Activated T-helper 1 cell treated with anti-CD3 and anti-CD28 coated beads, Interleukin-2, amount 50 U/mL, for 16 hours (primary cell): ENCODE data around the gene FMNL3.

Experiments
- DNase-seq, 2 donors: peaks; one replicate each; pipeline ENCODE4 v3.0.0-alpha.2; 2020; ENCODE audit warnings: low read depth in 1 of 2, low spot score in 1 of 2

The FMNL3 gene

DNA sequence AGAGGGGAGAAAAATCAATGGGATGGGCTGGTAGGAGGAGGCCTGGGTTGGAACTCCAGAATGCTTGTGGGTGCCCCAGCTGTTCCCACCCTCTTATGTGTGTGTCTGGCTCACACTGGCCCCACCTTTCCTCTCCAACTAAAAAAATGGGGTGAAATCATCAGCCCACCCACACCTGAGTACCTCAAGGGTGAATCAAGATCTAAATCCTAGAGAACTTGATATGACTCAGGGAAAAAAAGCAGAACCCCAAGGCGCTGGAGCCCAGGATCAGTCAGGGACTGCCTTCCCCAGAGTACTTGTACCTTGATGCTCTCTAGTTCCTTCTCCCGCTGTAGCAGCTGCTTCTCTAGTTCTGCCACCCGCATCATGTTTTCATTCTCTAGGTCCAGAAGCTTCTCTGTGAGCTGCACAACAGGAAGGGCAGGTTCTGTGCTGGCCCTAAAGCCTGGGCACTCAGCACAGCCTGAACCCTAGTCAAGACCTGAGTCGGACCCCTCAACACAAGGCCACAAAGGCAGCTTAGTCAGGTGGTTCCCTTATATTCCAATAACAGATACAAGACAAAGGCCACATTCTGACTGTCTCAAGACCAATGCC lies 54.2 kb downstream of the FMNL3 start:
- no peak for DNase-seq

DNA sequence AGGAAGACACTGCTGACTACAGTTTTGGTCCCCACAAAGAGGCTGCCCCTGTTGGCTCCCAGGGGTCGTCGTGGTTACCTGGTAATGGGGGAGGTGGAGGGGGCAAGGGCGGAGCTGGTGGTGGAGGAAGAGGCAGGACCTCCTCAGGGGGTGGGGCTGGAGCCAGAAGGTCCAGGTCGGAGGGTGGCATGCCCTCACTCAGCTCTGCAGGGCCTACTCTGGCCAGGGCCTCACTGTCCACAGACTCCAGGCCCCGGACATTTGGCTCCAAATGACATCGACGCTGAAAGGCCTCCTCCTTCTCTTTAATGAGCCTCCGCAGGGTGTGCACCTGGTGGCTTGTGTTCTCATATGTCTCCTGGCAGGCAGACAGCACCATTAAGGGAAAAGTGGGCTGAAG lies 55.4 kb downstream of the FMNL3 start:
- DNase-seq, result no peak

DNA sequence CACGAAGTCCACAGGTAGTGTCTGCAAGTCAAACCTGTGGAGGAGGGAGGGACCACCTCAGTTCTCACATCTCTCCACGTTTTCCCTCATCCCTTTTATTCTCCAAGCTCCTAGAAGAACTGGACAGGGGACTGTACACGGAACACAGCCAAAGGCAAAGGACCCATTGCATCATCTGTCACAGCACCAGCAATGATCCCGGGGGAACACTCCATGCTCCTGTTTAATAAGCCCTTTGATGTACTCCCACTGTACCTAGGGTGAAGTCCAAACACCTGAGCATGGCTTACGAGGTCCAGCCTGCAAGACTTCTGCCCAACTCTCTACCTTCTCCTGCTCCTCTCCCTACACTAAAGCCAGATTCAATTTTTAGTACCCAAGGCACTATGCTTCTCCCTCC lies 57.3 kb downstream of the FMNL3 start:
- no peak for DNase-seq

DNA sequence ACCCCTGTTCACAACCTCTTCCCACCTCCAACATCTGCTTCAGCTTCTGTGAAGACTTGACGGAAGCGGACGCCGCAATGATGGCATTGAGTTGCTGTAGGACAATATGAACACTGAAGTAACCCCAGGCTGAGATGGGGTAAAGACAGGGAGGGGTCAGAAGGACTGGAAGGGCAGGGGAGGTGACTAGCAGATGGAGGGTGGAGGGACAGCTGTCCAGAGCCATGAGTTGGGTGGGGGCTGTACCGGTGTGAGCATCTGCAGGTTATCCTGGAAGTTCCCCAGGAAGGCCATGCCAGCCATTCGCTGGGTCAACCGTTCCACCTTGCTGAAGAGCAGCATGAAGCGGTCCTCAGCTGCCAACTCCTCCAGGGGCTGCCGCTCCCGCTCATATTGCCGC lies 57.8 kb downstream of the FMNL3 start:
- no peak for DNase-seq

DNA sequence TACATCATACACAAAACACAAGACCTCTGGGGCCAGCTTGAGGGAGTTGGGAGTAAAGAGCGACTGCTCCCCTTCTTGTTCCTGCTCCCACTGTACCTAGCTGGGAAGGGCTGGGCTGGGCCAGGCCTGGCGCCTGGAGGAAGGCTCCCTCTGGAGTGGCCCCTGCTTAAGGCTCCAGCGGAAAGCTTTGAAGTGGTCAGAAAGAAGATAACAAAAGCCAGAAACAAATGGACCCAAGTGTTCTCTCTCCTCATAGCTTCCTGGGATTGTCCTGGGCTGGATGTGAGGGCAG lies 58.5 kb downstream of the FMNL3 start:
- no peak for DNase-seq

DNA sequence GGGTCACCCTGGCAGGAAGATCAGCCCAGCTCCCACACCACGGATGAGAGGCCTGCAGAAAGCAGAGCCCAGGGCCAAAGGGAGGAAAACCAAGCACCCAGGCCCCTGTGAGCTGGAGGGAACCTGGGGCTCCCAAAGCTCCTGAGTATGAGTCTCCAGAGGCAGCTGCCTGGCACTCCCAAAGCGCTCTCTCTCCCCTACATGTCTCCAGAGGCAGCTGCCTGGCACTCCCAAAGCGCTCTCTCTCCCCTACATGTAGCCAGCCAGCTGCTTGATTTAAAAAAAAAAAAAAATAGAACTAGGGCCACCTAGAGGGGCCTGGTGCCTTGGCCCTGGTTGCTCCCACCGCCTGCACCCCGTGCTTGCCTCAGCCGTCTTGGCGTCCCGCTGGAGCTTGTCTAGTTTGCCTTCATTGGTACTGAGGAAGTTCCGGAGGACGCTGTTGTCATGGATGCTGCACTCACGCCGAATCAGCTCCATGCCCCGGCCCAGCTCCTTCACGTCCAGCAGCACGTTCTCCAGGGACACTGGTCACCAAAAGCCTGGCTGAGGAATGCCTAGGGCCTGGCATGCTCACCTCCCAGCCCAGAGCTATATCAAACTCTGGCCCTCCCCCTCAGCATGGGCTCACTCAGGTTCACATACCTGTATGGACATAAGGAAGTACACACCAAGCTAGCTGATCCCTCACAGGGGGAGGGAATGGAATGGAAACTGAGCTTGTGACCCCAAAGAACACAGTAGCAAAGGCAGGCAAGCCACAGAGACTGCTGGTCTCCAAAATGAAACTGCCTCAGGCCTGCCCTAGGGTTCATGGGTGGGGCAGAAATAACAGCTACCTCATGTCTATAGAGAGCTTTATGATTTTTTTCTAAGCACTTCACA lies 59.1 kb downstream of the FMNL3 start:
- DNase-seq, result no peak

DNA sequence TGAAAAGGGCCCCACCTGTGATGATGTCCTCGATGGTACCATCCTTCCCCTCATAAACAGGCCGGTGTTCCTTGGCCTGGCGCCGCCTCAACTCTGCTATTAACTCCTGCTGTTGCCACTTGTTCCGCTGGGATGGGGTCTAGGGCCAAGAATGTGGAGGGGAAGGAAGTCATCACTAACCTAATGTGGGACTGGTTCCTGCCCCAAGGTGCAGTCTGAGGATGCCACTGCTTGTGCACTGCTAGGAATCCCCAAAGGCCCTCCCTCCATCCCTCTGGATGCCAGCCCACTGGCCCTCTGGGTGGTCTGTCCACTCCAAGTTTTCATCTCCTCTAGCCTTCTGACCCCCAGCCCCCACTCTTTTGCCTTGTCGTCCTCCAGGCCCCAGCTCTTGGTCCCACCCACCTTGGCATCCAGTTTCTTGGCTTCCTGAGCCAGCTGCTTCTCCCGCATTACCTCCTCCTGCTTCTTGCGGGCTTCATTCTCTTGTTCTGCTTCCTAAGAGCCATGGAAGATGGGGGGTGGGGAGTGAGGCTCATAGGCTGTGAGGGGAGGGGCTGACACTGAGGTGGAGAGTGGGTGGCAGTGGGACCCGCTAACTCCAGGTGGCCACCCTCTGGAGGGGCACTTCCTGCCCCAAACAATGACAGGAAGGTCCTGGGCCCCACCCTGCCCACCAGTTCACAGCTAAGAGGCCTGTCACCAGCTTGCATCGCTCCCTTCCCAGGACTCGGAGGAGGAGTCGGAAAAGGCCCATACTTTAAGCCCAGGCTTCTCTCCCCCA lies 60.1 kb downstream of the FMNL3 start:
- no peak for DNase-seq

DNA sequence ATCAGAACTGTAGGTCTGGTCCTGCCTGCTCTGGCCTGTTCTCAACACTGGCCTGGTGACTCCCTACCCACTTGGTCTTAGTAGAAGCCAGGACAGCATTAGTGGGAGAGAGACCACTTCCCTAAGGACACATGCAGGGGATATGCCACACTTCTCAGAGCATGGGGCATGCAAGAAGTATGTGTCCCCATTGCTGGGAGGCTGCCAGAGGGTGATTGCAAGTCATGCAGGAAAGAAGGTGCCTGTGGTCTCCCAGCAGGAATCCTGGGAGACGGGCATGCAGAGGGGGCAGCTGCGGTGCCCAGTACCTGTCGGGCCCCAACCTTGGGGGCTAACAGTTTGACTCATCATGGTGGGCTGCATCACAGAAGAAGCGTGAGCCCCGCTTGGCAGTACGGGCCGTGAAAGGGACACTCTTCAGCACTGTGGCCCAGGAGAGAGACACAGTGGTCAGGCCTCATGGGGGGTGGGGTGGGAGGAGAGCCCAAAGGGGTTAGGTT lies 60.8 kb downstream of the FMNL3 start:
- DNase-seq, result no peak

DNA sequence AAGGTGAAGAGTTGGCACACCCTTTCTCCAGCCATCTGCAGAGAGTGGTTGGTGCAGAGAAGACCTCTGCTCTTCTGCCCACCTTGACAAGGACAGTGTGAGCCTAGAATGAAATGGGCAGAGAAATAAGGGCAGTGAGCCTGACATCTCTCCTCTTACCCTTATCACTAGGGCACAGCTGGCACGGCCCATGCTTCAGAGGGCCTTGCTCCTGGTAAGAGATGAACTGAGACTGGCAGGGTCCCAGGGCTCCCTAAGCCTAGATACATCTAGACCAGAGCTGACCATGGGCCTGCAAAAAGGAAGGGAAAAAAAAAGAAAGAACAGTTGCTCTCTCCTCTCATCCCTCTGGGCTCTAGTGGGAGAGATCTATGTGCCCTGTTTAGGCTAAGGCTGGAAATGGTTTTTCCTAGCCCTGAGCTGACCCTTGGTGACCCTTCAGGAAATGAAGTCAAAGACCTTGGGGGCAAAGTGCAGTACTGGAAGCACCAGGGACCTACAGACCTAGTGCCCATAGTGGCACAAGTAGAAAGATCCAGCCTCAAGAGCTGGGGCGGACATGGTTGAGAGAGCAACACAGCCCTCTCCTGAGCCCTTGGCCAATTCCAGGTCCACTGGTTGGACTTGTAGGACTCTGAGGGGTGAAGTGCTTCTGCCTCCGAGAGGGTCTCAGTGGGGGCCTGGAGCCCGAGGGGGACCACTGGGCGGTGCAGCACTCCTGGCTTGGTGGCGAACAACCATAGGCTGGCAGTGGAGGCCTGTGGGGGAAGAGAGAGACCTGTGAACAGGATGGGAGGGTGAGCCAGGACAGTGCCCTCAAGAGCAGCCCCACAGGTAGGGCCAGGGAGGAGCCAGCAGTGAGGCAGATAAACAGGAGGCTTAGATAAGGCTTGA lies 61.8 kb downstream of the FMNL3 start:
- no peak for DNase-seq

DNA sequence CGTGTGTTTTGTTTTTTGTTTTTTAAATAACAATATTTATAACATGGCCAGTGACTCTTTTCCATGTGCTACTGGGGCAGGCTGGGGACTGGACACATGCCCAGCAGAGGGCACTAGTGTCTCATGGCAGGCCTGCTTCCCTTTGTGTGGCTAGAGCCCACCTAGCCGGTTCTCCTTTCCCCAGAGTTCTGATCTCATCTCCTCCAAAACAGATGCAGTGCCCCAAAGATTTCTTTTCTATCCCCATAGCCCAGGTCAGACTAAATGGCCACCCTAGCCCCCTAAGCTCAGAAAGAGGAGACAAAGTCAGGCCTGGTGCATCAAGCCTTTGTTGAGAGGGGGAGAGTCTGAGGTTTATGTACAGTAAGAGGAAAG lies 62.6 kb downstream of the FMNL3 start:
- peak; percentile 59 to 69 for DNase-seq

DNA sequence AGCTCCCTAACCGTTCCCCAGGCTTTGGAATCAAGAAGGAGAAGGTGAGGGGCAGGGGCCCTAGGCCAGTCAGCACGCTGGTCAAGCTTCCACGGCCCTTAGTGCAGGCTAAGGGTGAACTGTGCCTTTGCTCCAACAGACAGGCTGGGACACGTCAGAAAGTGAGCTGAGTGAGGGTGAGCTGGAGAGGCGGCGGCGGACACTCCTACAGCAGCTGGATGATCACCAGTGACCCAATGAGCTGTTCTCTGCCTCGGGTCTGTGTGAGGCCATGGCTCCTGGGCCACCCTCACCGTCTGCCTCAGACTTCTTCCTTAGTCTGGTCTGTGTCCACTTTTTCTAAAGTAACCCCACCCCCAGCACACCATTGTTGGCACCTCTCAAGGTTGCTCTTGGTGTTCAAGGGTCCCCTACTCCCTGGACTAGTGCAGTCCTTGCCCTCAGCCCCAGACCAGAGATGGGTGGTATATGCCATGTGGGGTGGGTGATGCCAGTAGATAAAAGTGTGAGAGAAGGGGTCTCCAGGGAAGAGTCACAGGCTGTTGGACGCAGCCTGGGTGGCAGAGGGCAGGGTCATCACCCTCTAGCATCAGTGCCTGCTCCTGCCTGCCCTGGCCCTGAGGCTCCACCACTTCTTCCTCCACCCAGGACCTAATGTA lies 63.1 kb downstream of the FMNL3 start:
- DNase-seq, result no peak

DNA sequence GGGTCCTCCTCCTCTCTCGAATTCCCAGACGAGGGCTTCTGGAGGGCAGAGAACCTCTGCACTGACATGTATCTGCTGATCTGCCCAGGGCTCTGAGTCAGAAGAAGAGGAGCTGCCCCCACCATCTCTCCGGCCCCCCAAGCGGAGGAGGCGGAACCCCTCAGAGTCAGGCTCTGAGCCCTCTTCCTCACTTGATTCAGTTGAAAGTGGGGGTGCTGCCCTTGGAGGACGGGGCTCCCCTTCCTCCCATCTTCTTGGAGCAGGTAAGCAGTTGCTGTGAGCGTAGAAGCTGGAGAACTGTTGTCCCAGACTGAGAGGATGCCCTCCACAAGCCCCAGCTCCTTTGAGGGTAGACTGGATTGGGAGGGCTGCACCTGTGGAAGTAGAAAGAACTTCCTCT lies 64.1 kb downstream of the FMNL3 start:
- DNase-seq, result no peak

DNA sequence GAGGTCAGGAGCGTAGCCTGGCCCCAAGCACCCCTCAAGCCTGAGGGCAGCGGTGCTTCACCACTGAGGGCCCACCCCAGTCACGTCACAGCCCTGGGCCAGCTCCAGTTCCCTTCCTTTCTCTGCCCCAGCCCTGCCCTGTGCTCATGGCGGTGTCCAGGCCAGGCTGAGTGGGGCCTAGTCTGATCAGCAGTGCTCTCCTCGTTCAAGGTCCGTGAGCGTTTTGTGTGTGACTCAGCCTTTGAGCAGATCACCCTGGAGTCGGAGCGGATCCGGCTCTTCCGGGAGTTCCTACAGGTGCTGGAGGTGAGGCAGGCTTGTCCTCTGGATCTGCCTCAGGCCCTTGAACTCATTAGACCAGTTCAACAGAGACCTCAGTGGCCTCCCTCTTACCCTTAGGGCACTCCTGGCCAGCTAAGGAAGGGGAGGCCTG lies 64.8 kb downstream of the FMNL3 start:
- DNase-seq, result no peak

DNA sequence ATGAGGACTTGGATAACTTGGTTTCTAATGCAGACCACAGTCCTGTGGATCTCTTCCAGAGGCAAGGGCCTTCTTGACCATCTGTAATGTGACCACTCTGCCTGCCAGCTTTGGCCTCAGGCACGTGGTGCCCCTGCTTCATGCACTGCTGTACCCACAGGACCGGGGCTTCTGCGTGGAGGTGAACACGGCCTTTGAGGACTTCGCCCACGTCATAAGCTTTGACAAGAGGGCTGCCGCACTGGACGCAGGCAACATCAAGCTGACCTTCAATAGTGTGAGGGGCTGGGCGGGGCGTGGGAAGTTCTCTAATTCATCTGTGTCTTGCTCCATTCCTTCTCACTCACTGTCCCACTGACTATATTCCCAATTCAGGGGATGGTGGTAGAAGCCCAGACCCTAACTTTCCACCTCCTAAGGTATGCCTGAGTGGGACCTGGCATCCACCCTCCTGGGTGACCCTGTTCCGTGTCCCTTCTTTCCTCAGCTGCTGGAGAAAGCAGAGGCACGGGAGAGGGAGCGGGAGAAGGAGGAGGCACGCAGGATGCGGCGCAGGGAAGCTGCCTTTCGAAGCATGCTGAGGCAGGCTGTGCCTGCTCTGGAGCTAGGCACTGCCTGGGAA lies 65.3 kb downstream of the FMNL3 start:
- DNase-seq, result no peak

DNA sequence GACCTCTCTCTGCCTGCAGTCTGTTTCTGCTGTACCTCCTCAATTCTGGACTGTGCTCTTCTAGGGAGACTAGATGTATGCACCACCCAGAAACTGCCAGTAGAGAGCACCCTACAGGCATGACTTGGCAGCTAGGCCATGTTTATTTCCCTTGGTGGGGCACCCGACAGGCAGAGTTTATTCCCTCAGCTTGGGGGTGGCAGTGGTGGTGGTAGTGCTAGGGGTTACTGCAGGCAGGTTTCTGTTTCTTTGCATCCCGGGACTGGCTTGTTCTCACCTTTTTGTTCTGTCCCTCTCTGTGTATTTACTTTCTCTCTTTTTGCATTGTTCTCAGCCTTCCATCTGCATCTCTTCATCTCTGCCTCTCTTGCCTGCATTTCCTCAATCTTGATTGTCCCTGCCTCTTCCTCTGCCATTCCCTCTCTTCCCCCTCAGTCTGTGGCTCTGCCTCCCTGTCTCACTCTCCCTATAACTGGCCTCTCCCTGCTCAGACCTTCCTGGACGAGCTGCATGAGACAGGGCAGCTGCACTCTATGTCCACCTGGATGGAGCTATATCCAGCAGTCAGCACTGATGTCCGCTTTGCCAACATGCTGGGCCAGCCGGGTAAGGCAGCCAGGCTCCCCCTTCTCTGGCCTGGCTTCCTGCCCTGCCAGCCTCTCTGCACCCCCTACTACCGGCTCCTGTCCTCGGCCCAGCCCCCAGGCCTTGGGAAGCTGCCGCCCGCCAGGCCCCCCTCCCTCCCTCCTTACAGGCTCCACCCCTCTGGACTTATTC lies 70.0 kb downstream of the FMNL3 start:
- peak in 1 of 2 donors; percentile 23 for DNase-seq

DNA sequence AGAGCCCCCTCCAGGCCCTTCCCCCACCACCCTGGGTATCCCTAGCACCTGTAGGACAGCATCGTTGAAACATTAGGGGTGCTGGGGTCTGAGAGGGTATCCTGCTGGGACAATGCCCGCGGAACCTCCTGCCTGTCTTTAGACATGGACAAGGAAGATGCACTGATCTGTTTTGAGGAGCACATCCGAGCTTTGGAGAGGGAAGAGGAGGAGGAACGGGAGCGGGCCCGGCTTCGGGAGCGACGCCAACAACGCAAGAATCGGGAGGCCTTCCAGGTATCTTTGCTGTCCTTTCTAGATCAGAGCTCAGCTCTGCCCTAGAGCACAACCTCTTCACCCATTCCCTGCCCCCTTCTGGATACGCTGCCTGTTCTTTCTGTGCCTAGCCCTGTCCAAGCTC lies 70.6 kb downstream of the FMNL3 start:
- no peak for DNase-seq

DNA sequence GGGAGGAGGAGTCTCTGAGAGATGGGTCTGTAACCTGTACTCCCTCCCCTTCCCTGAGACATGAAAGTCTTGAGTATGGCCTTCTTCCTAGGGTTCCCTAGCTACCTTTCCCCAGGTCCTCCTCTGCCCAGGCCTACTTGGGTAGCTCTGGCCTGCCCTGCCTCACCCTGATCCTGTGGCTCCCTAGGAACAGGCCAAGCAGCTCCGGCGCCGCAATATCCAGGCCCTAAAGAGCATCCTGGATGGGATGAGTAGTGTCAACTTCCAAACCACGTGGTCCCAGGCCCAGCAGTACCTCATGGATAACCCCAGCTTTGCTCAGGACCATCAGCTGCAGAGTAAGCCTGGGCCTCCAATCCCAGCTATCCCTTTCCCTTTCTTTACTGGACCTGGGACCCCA lies 71.5 kb downstream of the FMNL3 start:
- DNase-seq, result no peak

DNA sequence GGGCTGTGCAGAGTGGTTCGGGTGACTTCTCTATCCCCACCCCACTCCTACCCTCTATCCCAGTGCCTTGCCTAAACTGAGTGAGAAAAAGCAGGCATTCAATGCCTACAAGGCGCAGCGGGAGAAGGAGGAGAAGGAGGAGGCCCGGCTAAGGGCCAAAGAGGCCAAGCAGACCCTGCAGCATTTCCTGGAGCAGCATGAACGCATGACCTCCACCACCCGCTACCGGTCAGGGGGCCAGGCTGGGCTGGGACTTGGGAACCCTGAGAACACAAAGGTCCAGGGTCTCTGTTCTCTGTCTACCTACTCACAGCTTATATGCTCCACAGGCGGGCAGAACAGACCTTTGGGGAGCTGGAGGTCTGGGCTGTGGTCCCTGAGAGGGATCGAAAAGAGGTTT lies 72.2 kb downstream of the FMNL3 start:
- DNase-seq, result no peak

DNA sequence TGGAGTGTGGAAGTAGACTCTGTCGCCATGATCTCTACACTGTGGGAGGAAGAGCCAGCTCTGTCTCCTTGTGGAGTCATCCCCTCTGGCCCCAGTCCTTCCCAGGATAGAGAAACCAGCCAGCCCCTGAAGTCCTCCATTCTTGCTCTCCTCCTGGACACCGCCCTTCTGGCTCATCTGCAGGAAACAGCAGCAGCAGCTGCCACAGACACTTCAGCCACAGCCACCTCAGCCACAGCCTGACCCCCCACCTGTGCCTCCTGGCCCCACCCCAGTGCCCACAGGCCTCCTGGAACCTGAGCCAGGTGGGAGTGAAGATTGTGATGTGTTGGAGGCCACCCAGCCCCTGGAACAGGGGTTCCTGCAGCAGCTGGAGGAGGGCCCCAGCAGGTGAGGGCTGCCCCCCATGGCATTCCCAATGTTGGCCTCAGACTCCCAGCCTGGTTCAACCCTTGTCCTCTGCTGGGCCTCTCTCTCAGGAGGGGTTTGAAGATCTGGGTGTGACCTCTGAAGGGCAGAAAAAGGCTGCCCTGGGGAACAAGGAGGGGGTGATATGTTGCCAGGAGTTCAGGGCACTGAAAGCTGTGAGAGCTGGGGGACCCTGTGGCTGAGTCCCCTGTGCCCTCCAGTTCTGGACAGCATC lies 73.4 kb downstream of the FMNL3 start:
- no peak for DNase-seq
